Activated CD8-positive, alpha-beta memory T cell treated with anti-CD3 and anti-CD28 coated beads, Interleukin-2, amount 50 U/mL, for 24 hours (primary cell): ENCODE measurements around the gene HERC6.
"Not testable (repeated sequence)": the region's sequence is repeated elsewhere in the genome, so short reads cannot be mapped to it uniquely, and the experiment has no call there.

ENCODE experiments used
- DNase-seq: peaks from one replicate; pipeline ENCODE4 v3.0.0-alpha.2; 2020; ENCODE audit errors: extremely low read depth

The HERC6 gene

DNA sequence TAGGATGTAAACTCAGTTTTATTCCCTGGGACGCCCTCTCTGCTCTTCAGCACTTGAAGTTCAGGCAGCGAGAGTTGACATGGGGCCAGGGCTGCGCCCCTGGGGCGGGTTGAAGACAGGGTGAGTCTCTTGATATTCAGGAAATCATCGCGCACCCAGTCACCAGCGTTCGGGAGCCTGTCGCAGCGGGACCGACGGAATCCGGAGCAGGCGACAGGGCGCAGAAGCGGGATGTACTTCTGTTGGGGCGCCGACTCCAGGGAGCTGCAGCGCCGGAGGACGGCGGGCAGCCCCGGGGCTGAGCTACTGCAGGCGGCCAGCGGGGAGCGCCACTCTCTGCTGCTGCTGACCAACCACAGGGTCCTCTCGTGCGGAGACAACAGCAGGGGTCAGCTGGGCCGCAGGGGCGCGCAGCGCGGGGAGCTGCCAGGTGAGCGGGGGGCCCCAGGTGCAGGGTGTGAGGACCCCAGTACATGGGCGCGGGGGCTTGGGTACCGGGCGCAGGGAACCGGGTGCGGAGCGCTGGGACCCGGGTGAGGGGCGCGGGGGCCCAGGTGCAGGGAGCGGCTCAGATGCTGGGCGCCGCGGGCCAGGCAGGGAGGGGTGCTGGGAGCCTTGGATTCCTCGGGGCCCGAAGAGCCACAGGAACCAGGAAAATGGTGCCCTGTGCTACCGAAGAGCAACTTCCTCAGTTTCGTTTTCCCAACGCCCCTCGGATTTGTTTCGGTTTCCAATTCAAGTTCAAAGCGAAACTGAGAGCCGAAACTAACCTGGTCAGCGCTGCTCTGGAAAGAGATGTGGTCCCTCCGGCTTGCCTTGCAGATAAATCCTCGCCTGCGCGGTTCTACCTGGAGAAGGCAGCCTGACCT lies at the start of gene HERC6:
Gene HERC6 (plus strand): TSS at position 162 of the 869 bp plus-strand sequence. CDS start 70 bp downstream, at position 232.
- peak; percentile 47 for DNase-seq

DNA sequence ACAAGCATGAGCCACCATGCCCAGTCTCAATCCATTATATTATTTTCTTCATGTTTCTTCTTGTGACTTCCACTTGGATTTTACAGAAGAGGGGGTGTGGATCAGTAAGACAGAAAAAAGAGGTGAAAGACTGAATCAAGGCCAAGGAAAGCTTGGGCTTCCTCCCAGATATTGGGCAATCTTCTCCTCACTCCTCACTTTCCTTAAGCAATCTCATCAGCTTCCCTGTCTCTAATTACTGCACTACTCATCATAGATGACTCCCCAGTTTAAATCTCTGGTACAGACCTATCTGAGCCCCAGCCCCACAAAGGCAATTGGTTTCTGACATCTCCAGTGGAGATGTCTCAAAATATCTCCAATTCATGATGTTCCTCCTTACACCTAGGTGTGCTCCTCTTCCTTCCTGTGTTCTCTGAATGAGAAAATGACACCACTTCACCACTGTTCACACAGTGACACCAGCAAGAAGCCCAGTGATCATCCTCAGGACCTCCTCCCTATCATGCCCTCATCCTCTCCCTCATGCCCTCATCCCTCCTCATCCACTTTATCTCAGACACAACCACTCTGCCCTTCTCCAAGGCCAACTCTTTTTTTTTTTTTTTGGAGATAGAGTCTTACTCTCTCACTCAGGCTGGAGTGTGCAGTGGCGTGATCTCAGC lies 44.8 kb upstream of the HERC6 start:
- no peak for DNase-seq

DNA sequence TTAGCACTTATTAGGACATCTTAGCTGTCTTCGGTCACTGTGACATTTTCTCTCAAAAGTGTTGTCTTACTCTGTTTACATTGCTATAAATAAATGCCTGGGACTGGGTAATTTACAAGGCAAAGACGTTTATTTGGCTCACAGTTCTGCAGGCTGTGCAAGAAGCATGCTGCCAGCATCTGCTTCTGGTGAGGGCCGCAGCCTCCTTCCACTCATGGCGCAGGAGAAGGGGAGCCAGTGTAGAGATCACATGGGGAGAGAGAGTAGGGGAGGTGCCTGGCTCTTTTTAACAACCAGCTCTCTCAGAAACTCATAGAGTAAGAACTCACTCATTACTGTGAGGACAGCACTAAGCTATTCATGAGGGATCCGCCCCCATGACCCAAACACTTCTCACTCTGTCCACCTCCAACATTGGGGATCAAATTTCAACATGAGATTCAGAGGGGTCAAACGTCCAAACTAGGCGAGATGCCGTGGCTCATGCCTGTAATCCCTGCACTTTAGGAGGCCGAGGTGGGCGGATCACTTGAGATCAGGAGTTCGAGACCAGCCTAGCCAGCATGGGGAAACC lies 43.5 kb upstream of the HERC6 start:
- no peak for DNase-seq

DNA sequence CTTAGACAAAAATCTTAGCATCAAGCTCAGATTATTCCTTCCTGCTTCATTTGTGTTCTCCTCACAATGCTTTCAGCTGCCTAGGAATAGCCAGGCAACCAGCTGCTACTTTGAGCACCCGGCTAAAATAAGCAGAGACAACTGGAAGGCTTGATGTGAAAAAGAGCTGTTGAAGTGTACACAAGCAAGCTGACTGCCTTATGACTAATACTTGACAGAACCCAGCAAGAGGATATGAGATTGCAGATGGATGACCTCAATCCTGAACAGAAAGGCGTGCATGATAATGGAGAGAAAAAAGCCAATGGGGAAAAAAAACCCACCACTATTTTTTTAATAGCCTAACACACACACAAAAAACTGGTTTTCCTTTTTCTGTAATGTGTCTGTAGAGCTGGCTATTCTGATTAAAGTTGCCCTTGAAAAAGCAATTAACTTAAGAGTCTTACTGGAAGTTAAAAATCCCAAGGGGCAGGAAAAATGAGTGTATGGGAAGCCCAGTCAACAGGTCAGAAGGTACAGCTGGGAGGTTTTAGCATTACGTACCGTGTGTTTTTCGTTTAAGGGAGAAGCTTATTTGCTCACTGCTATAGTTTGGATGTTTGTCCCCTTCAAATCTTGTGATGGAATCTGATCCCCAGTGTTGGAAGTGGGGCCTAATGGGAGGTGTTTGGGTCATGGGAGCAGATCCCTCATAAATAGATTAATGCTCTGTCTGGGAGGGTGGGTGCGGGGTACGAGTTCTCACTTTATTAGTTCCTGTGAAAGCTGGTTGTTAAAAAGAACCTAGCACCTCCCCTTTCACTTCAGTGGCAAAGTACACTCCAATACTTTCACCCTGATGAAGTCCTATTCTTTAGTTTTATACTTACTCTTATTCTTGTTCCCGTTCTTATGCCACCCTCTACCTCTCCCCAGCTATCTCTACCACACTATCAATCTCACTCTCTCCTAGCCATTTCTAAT lies 37.1 kb upstream of the HERC6 start:
- DNase-seq = no peak

DNA sequence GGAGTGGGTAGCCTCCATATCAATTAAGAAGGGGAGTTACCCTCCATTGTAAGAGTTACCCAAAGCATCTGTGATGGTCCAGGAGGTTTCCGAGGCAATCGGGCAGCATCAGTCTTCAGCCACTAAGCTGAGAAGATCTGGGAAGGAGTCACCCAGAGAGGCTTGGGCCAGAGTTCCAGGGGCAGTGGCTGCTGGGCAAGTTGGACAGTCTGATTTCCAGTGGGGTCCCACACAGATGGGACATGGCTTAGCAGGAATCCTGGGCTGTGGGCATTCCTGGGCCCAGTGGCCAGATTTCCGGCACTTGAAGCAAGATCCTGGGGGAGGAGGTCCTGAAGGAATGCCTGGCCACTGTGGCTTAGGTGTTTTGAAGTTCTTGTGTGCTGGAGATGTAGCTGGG lies 31.8 kb upstream of the HERC6 start:
- not testable (repeated sequence) for DNase-seq

GRCh38 chr4:88348761-88349160 lies 29.9 kb upstream of the HERC6 start:
- not testable (repeated sequence) for DNase-seq

DNA sequence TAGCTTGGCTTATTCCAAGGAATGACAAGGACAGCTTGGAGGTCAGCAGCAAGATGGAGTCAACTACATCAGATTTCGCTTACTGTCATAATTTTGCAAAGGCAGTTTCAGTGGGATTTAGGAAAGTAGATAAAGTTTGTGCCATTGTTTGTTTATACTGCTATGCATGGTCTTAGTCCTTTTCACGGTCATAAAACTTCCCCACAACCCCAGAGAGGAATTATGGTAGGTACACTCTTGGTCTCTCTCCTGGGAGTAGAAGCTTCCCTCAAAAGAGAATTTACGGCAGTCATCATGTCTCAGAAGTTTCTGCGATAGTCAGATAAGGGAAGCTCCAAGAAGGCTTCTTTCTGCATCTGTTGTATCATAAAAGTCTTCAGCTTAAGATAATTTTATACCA lies 27.9 kb upstream of the HERC6 start:
- DNase-seq = no peak

- no peak for DNase-seq
These were observed 26.5 kb upstream of the HERC6 start for GRCh38 chr4:88352062-88352740.

DNA sequence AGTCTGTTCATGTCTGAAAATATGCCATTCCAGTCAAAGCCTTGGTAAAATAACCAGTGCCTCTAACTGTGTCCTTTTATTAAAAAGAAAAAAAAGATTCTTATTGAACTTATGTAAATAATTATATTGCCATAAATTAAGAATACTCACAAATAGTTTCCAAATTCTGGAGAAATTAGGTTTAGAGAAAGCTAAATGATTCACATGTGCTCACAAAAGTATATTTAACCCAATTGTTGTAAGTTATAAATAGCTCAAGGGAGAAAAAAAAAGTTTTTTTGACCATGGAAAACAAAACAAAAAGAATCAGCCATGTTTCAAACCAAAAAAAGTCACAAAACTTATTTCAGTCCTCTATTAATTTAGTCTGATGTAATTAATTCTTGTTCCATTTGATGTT lies 25.3 kb upstream of the HERC6 start:
- DNase-seq = no peak

GRCh38 chr4:88356771-88357170 lies 21.9 kb upstream of the HERC6 start:
- DNase-seq = no peak

GRCh38 chr4:88357262-88357661 lies 21.4 kb upstream of the HERC6 start:
- DNase-seq = no peak

- DNase-seq = no peak
These were observed 19.1 kb upstream of the HERC6 start for GRCh38 chr4:88359558-88359957.

DNA sequence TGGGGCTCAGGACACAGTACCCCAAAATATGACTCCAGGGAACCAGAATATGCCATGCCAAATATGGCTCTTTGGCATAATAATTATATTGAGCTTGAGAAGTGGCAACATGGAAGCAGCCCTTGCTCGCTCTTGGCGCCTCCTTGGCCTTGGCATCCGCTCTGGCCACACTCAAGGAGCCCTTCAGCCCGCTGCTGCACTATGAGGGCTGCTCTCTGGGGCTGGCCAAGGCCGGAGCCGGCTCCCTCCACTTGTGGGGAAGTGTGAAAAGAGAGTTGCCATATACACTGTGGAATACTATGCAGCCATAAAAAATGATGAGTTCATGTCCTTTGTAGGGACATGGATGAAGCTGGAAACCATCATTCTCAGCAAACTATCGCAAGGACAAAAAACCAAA lies 18.4 kb upstream of the HERC6 start:
- DNase-seq = no peak

DNA sequence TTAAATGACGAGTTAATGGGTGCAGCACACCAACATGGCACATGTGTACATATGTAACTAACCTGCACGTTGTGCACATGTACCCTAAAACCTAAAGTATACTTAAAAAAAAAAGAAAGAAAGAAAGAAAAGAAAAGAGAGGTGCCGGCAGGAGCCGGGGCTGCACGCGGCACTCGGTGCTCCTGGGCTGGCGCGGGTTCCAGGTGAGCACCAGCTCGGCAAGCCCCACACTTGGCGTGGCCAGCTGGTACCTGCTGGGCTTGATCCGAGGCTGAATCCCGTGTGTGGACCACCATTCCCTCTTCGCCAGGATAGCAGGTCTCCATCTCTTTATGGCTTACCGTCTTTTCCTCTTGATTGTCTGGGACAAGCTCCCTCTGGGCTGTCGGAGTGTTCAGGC lies 17.9 kb upstream of the HERC6 start:
- no peak for DNase-seq

- not testable (repeated sequence) for DNase-seq
These were observed 17.4 kb upstream of the HERC6 start for GRCh38 chr4:88361217-88361773.

DNA sequence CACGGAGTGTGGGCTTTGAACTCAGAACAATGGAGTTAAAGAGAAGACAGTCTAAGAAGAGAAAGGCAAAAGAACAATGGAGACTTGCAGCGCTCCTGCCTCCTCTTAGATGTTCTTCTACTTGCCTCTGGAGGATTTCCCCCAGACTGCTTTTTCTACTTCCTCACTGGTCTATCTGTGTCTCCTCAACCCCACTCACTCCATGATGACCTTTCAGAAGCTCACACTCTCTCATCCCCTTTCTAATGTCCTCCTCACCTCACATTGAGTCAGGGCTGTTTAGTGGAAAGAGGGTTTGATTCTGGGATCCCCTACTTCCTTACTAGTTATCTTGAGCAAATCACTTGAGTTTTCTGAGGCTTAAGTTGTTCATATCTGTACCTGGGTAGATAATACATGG lies 12.2 kb upstream of the HERC6 start:
- DNase-seq = no peak

GRCh38 chr4:88367826-88368225 lies 10.8 kb upstream of the HERC6 start:
- DNase-seq = no peak

- not testable (repeated sequence) for DNase-seq
These were observed 9.4 kb upstream of the HERC6 start for GRCh38 chr4:88369180-88369812.

DNA sequence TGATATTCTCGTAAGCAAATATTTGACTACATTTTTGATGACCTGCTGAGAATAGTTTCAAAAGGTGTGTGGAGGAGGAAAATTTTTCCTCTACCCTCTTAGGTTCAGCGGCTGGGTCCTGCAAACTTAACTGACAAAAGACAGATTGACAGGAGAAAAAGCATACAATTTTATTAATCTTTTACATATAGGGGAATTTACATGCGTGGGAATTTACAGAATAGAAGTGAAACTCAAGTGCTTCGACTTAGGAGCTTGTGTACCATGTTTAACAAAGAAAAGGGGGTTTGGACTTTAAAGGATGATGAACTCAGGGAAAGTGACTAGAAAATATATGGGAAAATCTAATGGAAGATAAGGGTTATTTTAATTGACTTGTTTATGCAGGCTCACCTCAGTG lies 2.5 kb downstream of the HERC6 start:
- no peak for DNase-seq

- peak; percentile 18 for DNase-seq
These were observed 4.0 kb downstream of the HERC6 start for GRCh38 chr4:88382621-88383020.
